ENCODE measurements around the gene ZNF441.

DNA sequence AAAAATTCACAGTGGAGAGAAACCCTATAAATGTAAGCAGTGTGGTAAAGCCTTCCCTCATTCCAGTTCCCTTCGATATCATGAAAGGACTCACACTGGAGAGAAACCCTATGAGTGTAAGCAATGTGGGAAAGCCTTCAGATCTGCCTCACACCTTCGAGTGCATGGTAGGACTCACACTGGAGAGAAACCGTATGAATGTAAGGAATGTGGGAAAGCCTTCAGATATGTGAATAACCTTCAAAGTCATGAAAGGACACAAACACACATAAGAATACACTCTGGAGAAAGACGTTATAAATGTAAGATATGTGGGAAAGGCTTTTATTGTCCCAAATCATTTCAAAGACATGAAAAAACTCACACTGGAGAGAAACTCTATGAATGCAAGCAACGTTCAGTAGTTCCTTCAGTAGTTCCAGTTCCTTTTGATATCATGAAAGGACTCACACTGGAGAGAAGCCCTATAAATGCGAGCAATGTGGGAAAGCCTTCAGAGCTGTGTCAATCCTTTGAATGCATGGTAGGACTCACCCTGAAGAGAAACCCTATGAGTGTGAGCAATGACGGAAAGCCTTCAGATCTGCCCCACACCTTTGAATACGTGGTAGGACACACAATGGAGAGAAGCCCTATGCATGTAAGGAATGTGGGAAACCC, 65.6 kb downstream of the ZNF441 start:
- TF ChIP-seq, protein P1, sequence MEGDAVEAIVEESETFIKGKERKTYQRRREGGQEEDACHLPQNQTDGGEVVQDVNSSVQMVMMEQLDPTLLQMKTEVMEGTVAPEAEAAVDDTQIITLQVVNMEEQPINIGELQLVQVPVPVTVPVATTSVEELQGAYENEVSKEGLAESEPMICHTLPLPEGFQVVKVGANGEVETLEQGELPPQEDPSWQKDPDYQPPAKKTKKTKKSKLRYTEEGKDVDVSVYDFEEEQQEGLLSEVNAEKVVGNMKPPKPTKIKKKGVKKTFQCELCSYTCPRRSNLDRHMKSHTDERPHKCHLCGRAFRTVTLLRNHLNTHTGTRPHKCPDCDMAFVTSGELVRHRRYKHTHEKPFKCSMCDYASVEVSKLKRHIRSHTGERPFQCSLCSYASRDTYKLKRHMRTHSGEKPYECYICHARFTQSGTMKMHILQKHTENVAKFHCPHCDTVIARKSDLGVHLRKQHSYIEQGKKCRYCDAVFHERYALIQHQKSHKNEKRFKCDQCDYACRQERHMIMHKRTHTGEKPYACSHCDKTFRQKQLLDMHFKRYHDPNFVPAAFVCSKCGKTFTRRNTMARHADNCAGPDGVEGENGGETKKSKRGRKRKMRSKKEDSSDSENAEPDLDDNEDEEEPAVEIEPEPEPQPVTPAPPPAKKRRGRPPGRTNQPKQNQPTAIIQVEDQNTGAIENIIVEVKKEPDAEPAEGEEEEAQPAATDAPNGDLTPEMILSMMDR (IDR thresholded peaks at IDR 0.05), result no peak
- TF ChIP-seq POLR2A (IDR thresholded peaks at IDR 0.05) (no peak), EP300 (IDR thresholded peaks at IDR 0.05; ENCODE audit: low read depth) (no peak)
